DMS153 treated with DMSO at 0.1 percent for 48 hours (cell line): ENCODE results near the gene FAM114A2.

Experiments
- DNase-seq: peaks from one replicate; lab custom pipeline; 2025; ENCODE audit not compliant: unreplicated experiment; lab: John Stamatoyannopoulos, UW

FAM114A2 gene

DNA sequence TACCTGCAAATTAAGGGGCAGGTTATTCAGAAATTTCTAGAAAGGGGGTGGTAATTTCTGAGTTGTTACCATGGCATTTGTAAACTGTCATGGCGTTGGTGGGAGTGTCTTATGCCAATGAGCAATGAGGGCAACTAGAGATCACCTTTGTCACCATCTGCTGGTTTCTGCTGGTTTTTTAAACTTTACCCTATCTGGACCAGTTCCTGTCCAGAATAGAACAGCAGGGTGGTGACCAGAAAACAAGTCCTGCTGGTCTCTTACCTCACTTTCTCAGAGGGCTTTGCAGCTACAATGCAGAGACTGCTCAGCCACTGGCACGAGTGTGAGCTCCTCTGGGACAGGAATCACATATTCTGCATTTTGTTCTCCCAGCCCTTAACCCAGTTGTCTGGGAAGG, 51.4 kb downstream of the FAM114A2 start:
- no peak for DNase-seq

- no peak for DNase-seq
Observed at GRCh38 chr5:153985498-153985897, 53.2 kb downstream of the FAM114A2 start.

GRCh38 chr5:153983885-153984284, 54.8 kb downstream of the FAM114A2 start:
- DNase-seq, result no peak

- no peak for DNase-seq
Observed at GRCh38 chr5:153981905-153982605, 56.7 kb downstream of the FAM114A2 start.

- DNase-seq, result no peak
Observed at GRCh38 chr5:153979028-153979783, 59.5 kb downstream of the FAM114A2 start.

DNA sequence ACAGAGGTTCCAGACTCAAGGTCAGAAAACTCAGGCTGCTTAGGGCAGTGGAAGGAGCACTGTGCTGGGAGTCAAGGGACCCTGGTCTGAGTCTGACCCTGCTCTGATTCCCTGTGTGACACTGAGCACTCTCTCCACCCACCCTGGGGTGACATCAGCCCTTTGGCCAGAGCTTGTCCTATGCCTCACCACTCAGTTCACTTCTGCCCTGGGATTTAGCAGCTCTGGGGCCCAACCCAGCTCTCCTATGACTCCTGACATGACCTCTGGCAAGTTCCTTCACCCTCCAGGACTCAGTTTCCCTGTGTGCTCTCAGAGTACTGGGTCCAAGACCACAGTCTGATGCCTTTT, 63.9 kb downstream of the FAM114A2 start:
- DNase-seq, result no peak

- no peak for DNase-seq
Observed at GRCh38 chr5:153974131-153974812, 64.4 kb downstream of the FAM114A2 start.

GRCh38 chr5:153972240-153972639, 66.5 kb downstream of the FAM114A2 start:
- DNase-seq, result no peak

- DNase-seq, result no peak
Observed at GRCh38 chr5:153970496-153970895, 68.2 kb downstream of the FAM114A2 start.

DNA sequence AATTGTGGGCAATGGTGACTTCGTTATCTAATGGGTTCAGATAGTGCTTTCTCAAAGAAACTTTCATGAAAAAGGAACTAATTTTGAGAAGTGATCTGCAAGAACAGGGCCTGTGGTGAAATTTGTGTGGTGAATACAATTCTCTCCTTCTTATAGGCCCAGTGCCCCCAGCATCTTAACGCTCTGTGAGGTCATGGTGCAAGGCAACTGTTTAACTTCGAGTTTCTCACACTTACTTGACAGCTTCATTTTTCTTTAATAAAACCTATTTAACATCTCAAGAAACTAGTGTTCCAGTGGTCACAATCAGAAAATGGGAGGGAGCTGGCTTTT, 69.2 kb downstream of the FAM114A2 start:
- DNase-seq, result no peak

GRCh38 chr5:153968761-153969562, 69.7 kb downstream of the FAM114A2 start:
- DNase-seq, result no peak

DNA sequence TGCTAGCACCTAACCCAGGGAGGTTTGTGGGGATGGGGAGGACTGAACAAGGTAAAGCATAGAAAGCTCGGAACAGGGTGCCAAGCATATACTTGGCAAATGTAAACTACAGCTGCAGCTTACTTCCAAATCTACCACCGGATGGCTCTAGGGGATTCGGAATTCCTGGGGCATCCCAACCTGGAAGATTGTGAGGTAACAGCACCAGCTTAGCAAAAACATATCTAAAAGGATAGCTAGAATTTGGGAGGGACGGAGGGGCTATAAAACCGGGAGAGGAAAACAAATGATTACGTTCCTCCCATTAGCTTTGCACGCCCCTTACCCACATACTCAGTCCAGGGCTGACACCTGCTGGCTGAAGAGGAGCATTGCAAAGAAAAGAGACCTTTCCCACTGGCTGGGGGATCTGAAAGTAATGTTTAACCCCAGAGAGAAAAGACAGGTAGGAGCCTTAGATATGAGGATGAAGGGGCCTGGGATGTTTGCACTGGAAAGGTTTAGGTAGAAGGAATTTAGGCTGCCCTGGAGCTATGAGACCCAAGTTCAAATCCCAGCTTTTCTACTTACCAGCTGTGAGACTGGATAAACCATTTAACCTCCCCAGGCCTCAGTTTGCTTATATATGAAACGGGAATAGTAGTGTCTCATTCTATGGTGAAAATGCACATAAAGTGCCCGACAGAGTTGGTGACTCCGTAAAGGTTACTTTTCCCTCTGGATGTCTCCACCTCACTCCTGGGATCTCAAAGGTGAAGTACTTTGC, 73.6 kb downstream of the FAM114A2 start:
- DNase-seq, result peak; percentile 3

DNA sequence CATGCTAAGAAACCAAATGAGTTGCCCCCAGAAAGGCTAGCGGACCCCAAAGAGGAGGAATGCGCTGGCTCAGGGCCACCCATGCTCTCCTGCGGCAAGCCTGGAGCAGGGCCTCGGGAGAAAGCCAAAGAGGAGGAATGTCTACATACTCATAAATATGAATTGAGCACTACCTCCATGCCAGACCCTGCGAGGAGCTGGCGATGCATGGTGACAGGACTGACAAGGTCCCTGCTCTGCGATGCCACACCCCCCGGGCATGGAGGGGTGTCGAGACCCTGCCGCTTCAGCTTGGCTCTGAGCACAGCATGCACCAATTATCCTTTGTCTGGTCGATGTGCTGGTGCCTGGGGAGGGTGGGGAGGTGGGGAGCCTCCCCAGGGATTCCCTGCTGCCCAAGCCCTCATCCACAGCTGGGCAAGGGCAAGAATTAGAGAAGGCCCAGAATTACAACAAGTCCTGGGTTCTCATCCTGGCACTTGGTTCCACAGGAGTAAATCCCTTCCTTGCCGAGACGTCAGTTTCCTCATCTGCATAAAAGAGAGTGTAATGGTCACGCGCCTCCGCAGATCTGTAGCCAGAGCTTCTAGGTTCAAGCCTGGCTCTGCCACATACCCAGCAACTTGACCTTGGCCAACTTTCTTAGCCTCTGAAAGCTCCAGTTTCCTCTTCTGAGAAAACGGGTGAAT, 74.4 kb downstream of the FAM114A2 start:
- no peak for DNase-seq

DNA sequence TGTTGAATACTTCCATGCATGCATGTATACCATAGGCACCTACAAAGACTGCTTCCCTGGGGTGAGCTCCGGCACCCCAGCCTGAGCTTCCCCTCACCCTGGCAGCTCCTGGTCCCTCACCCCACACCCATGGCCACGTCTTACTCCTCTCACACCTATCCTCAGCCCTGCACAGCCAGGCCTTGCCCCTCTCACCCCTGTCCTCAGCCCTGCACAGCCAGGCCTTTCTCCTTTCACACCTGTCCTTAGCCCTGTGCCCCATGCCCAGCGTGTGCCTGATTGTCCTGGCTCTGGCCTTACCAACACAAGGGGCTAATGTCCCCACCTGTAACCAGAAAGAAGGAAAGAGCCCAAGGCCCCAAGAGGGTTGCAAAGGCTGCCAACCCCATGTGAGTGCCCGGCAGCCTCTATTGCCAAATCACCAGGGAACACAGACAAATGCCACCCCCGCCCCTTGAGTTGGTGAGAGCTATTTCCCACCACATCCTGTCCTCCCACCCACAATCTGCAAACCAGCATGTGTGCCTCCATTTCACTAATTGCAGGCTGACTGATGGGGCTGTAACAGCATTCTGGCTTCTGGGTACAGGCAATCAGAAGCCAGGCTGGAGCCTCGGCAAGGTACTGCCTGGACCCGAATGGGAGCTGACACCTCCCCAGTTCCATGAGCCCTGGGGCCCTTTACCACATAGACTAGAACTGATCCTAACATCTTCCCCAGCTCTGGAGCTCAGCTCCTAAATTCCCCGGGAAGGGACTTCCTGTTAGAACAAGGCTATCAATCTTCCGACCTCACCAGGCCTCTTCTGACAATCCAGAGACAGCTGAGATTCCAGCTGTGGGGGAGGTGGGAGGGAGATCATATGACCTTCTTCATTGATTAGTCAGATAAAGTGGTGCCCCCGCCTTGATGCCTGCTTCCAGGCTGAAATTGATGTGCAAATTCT, 78.2 kb downstream of the FAM114A2 start:
- no peak for DNase-seq

DNA sequence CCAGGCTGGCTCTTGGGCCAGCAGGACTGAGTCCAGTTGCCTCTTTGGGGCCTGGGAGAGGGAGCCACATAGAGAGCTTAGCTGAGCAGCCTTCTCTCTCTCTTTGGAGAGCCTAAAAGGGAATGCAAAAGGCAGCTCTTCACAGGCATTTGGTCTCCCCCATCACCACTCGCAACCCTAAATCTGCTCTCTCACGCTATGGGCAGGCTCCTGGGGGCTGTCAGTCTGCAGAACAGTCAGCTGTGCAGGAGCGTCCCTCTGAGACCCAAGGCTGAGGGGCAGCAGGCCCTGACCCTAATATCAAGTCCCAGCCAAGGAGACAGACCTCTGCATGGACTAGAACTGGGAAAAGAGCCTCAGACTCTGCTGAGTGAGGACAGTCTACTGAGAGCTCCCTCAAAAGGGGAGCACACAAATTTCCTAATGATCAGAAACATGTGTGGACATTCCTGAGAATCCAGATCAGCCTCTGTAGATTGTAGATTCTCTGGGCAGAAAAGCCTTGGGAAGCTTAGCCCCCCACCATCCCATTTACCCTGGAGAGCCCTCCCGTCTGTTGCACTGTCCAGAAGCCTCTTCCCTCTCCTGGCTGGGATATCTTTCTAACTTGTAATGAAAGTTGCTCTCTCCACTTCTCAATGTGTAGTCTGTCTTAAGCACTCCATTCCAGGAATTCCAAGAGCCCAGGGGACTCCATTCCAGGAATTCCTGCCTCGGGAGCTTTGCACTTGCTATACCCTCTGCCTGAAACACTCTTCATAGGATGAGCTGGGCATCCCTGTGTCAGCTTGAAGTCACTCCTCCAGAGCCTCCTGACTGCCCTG, 79.4 kb downstream of the FAM114A2 start:
- no peak for DNase-seq

DNA sequence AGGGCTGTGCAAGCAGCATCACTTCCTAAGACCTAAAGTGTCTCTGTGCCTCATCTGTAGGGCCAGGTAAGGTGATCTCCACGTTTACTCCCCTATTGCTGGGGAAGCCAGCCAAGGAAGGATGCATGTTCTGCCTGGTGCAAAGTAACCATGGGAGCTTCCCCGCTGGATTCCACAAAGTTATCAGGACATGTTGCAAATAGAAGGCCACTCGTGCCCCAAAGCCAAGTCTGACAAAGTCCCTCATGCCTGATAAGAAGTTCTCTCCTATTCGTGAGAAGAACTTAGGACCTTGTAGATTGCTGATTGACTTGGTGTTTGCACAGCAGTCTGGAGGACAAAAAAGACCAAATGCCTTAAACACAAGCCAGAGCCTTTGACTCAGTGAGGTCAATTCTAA, 81.5 kb downstream of the FAM114A2 start:
- no peak for DNase-seq

DNA sequence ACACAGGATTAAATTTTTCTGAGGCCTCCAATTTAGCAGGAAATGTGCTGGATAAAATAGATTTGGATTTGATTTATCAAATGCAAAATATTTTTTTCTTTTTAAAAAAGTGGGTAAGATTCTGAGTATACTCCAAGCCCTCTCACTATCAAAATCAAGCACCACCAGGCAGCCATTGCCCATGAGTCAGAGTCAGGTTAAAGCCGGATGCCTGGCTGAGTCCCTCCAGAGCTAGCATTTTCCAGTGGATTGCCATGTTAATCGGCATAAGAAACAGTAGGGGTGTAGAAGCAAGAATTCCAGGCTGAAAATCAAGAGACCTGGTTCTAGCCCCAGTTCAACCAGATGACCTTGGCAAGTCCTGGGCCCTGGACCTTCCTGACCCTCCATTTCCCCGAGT, 85.3 kb downstream of the FAM114A2 start:
- DNase-seq, result no peak

DNA sequence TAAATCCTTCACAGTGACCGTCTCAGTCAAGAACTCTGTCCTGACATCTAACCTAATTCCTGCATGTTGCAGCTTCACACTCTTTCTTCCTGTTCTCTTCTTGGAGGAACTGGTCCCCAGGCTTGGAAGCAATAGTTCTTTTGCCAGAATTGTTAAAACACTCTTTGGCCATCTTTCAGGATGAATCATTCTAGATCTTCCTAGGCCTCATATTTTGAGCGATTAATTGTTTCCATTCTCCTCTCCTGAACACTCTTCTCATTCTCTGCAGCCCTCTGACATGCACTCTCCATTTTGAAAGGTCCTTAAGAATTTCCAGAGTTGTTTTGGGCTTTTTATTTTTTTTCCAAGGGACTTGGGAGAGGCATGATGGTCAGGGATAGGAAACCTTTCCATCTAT, 85.8 kb downstream of the FAM114A2 start:
- no peak for DNase-seq
